K562 (cell line): Measurements from ENCODE around the gene R3HDM2. TPM values are rescaled to one million over a fixed set of nuclear protein-coding genes. Genes with fewer than 3 reads are reported as not detected.

Experiments
- ATAC-seq: fragments of 200-7000 bp; cut with Tn5 transposase; 3 replicates; pipeline ENCODE4 v1.9.1; 2020; ENCODE audit warnings: moderate library complexity
- BruUV-seq: library from RNA; stranded (reverse); fragments of 400-500 nt; replicated peaks from 2 replicates; lab custom pipeline; 2021; lab: Mats Ljungman, UMichigan
- CTCF ChIA-PET: fragments of 300-600 bp; formaldehyde crosslinking; extraction: SDS; loops from one replicate; lab custom pipeline; 2021; ENCODE audit warnings: low intra/inter-chr PET ratio; lab: Yijun Ruan, JAX
- POLR2A ChIA-PET: fragments of 300-600, 350-650 bp; sonication (Branson Sonifier 250); formaldehyde crosslinking; extraction: SDS; loops from one replicate; lab custom pipeline; 2021; ENCODE audit warnings: antibody characterized with exemption, inconsistent platforms; lab: Yijun Ruan, JAX
- DNase-seq, 4 experiments: peaks; one replicate each; pipeline versions ENCODE4 v3.0.0 to v3.0.0-alpha.2; 2011 to 2018; ENCODE audit warnings: low spot score in 3 of 4, mixed read lengths in 3 of 4; ENCODE audit errors: extremely low read depth in 1 of 4
- FAIRE-seq: peaks from 2 replicates; lab custom pipeline; 2011; peaks lifted over from hg19 to GRCh38; lab: Jason Lieb, UNC
- H2AFZ ChIP-seq: 2 replicates; pipeline ENCODE4 v1.6.0; 2011; ENCODE audit warnings: low read depth, low read length, control low read depth, inconsistent platforms
- H3K27ac ChIP-seq: fragments of 200-600 bp; 3 replicates; pipeline ENCODE4 v1.8.0; 2011; ENCODE audit warnings: low read depth, mild to moderate bottlenecking, control low read depth, inconsistent platforms, low read length, moderate library complexity, mixed read lengths; ENCODE audit errors: extremely low read depth
- H3K27me3 ChIP-seq, 2 experiments: fragments of 300-600 bp in 1 of 2; 2 replicates in 1 of 2; 3 replicates in 1 of 2; pipeline versions ENCODE4 v1.6.0 to v1.8.0; 2011; ENCODE audit warnings: inconsistent platforms in 2 of 2, low read length in 2 of 2, mild to moderate bottlenecking in 1 of 2, mixed read lengths in 1 of 2, moderate library complexity in 1 of 2; ENCODE audit not compliant: control insufficient read depth in 2 of 2, insufficient read depth in 2 of 2
- H3K36me3 ChIP-seq: fragments of 300-600 bp; 3 replicates; pipeline ENCODE4 v1.8.0; 2011; ENCODE audit warnings: mild to moderate bottlenecking, low read length, inconsistent platforms; ENCODE audit not compliant: control insufficient read depth, insufficient read depth
- H3K4me1 ChIP-seq, 2 experiments: fragments of 200-600 bp in 1 of 2; replicated peaks in 1 of 2; 2 replicates in 1 of 2; 3 replicates in 1 of 2; pipeline versions ENCODE4 v1.5.1 to v1.8.0; 2011; ENCODE audit warnings: inconsistent platforms in 2 of 2, low read length in 2 of 2, mild to moderate bottlenecking in 1 of 2, mixed read lengths in 1 of 2, moderate library complexity in 1 of 2; ENCODE audit not compliant: control insufficient read depth in 2 of 2, insufficient read depth in 2 of 2
- H3K4me2 ChIP-seq: 2 replicates; pipeline ENCODE4 v1.6.1; 2011; ENCODE audit warnings: low read length, control low read depth, inconsistent platforms, mixed read lengths; ENCODE audit not compliant: insufficient read depth
- H3K4me3 ChIP-seq: fragments of 200-600 bp; sonication (generic), shearing (Covaris generic); 2 replicates; pipeline ENCODE4 v1.5.1; 2016; ENCODE audit warnings: control low read depth, inconsistent platforms
- H3K79me2 ChIP-seq: fragments of 200-600 bp; 3 replicates; pipeline ENCODE4 v1.8.0; 2011; ENCODE audit warnings: low read length, inconsistent platforms; ENCODE audit not compliant: control insufficient read depth, insufficient read depth
- H3K9ac ChIP-seq, 2 experiments: 2 replicates each; pipeline versions ENCODE4 v1.6.0 to v1.6.1; 2011; ENCODE audit warnings: low read depth in 2 of 2, low read length in 2 of 2, control low read depth in 1 of 2, inconsistent platforms in 1 of 2, mild to moderate bottlenecking in 1 of 2, mixed read lengths in 1 of 2; ENCODE audit not compliant: insufficient read depth in 1 of 2
- H3K9me1 ChIP-seq: one replicate; pipeline ENCODE4 v1.6.0; 2011; ENCODE audit warnings: inconsistent platforms, mild to moderate bottlenecking, low read length, moderate library complexity; ENCODE audit not compliant: control insufficient read depth, insufficient read depth
- H3K9me3 ChIP-seq: replicated peaks from 2 replicates; pipeline ENCODE4 v1.5.1; 2011; ENCODE audit warnings: low read depth, low read length, inconsistent platforms; ENCODE audit not compliant: control insufficient read depth, insufficient read depth
- H4K20me1 ChIP-seq: replicated peaks from 2 replicates; pipeline ENCODE4 v1.6.1; 2011; ENCODE audit warnings: low read length, inconsistent platforms, mixed read lengths; ENCODE audit not compliant: control insufficient read depth, insufficient read depth
- ARID3B ChIP-seq: fragments of 250-450 bp; sonication (Bioruptor Pico); IDR thresholded peaks from 2 replicates; pipeline ENCODE4 v1.4.0; 2020; ENCODE audit warnings: borderline replicate concordance
- ATF1 ChIP-seq, 2 experiments: fragments of 450-650 bp in 1 of 2; IDR thresholded peaks; 2 replicates each; pipeline ENCODE4 v1.6.1; 2016; ENCODE audit warnings: missing compliant biosample characterization in 1 of 2, missing genetic modification characterization in 1 of 2
- CCAR2 ChIP-seq: fragments of 200-400 bp; formaldehyde crosslinking; IDR thresholded peaks from 2 replicates; pipeline ENCODE4 v1.6.1; 2017; ENCODE audit warnings: mild to moderate bottlenecking, low read depth, low read length
- CEBPB ChIP-seq: fragments of 450-650 bp; IDR thresholded peaks from 2 replicates; pipeline ENCODE4 v1.6.1; 2016; ENCODE audit warnings: missing genetic modification characterization, missing compliant biosample characterization
- E2F8 ChIP-seq: fragments of 450-650 bp; IDR thresholded peaks from 2 replicates; pipeline ENCODE4 v1.7.1; 2018; ENCODE audit warnings: mild to moderate bottlenecking, low read depth; ENCODE audit not compliant: partially characterized antibody
- ESRRA ChIP-seq: fragments of 450-650 bp; IDR thresholded peaks from 2 replicates; pipeline ENCODE4 v1.6.1; 2014; ENCODE audit warnings: low read depth, mild to moderate bottlenecking, moderate library complexity, borderline replicate concordance
- HMGN3 ChIP-seq: IDR thresholded peaks from 2 replicates; pipeline ENCODE4 v1.6.1; 2011; ENCODE audit warnings: borderline replicate concordance, low read depth, mild to moderate bottlenecking, mixed read lengths, low read length; ENCODE audit not compliant: insufficient read length; ENCODE audit errors: extremely low read depth
- HMGXB4 ChIP-seq: sonication (generic); formaldehyde crosslinking; IDR thresholded peaks from 2 replicates; pipeline ENCODE4 v1.8.1; 2023; ENCODE audit warnings: mild to moderate bottlenecking, missing genetic modification reagents
- IRF2 ChIP-seq: sonication (generic); formaldehyde crosslinking; IDR thresholded peaks from 2 replicates; pipeline ENCODE4 v1.8.1; 2022; ENCODE audit warnings: mild to moderate bottlenecking, missing genetic modification reagents
- POLR2G ChIP-seq: fragments of 200-400 bp; formaldehyde crosslinking; IDR thresholded peaks from 2 replicates; pipeline ENCODE4 v1.6.1; 2017; ENCODE audit warnings: low read depth, mild to moderate bottlenecking, antibody characterized with exemption, low read length, moderate library complexity
- TAF15 ChIP-seq: fragments of 200-400 bp; formaldehyde crosslinking; IDR thresholded peaks from 2 replicates; pipeline ENCODE4 v1.6.1; 2017; ENCODE audit warnings: mild to moderate bottlenecking, low read depth, low read length, moderate library complexity
- ZBTB5 ChIP-seq: fragments of 450-650 bp; IDR thresholded peaks from 2 replicates; pipeline ENCODE4 v1.6.1; 2017; ENCODE audit warnings: antibody characterized with exemption
- ZNF830 ChIP-seq: fragments of 250-450 bp; sonication (Bioruptor Pico); IDR thresholded peaks from 2 replicates; pipeline ENCODE4 v1.5.0; 2021; ENCODE audit warnings: mild to moderate bottlenecking
- WGBS: fragments of 100-300 bp; shearing (Covaris generic); methylation state at CpG from one replicate; pipeline ENCODE4 v1.1.6; 2016; ENCODE audit warnings: low coverage, mixed read lengths; ENCODE audit not compliant: insufficient coverage; ENCODE audit errors: missing lambda C conversion rate; 5-methylcytosine and 5-hydroxymethylcytosine counted together
- in situ Hi-C: fragments of 300-500 bp; cut with MboI; formaldehyde crosslinking; loops from 4 replicates; pipeline ENCODE4 v1.15.0; 2018; ENCODE audit warnings: inconsistent platforms, mixed read lengths
- intact Hi-C: fragments of 100-400 bp; cut with micrococcal nuclease; formaldehyde crosslinking; loops from 2 replicates; pipeline ENCODE4 v1.14.2; 2022
- polyA plus RNA-seq, 8 experiments: library from polyadenylated mRNA; depleted of rRNA in 4 of 8; stranded (reverse) in 5 of 8; unstranded in 3 of 8; fragments of >200 nt; fragmentation: Nextera tagmentation in 2 of 8; fragmentation: Illumina TruSeq in 1 of 8; extraction: Ambion mirVana in 2 of 8; extraction: Trizol in 1 of 8; gene quantifications; 2 replicates each; pipeline versions ENCODE4 v1.2.1 to v1.2.3, GENCODE V29; 2011 to 2014; ENCODE audit warnings: inconsistent platforms in 1 of 8, missing spikeins in 1 of 8
- total RNA-seq, 7 experiments: library from RNA; depleted of rRNA in 6 of 7; stranded (reverse); fragments of >200 nt in 6 of 7; fragmentation: Illumina TruSeq in 2 of 7; extraction: Trizol in 2 of 7; gene quantifications; 2 replicates each; pipeline versions ENCODE4 v1.2.1 to v1.2.3, GENCODE V29; 2011 to 2021; ENCODE audit warnings: low replicate concordance in 1 of 7

R3HDM2 gene
- total and polyA plus RNA-seq, 9 of the 15 experiments (the other 6 are each of a cell fraction or from before 2014, with no cell fraction given) = 3.3 to 18.8 (median 9.0) TPM

- FAIRE-seq = no peak
- no peak overlapping the region for H3K27ac ChIP-seq
- peaks cover 2 to 23% of the 10 kb centered on the region in 2 experiments; a peak in 3 of 5 replicates for H3K27me3 ChIP-seq
- H2AFZ ChIP-seq = no peak overlapping the region
- H3K79me2 ChIP-seq = no peaks in the 10 kb centered on the region
- no peaks in the 10 kb centered on the region for H3K9me3 ChIP-seq
- H3K4me1 ChIP-seq = peaks cover 41 to 74% of the 10 kb centered on the region in 2 experiments
- no peak overlapping the region for H3K4me3 ChIP-seq
- CTCF ChIA-PET = interaction anchor here (0.7 to 4.4 kb wide), 3 partner anchors 27 to 1052 kb away, joined by 3 to 80 read pairs (median 3); no protein-coding TSS in a partner anchor
- DNase-seq = no peak
- no peaks in the 10 kb centered on the region for H3K36me3 ChIP-seq
- peak overlapping the region in 1 of 2 experiments; percentile 90; a peak in 1 of 4 replicates for H3K9ac ChIP-seq
- no peak for ATAC-seq
- no TSS peak for BruUV-seq
- WGBS = 6% methylated on average over 8 of the region's 18 CpGs
- H4K20me1 ChIP-seq = peaks cover 8% of the 10 kb centered on the region
- in situ Hi-C loops = loop anchor here (5.0 kb wide), 1 partner anchor 35 kb away; no protein-coding TSS in a partner anchor
- intact Hi-C loops = loop anchor here (5.0 to 10.0 kb wide), 3 partner anchors 45 to 165 kb away; partner anchors contain the start of genes LRP1 and NEMP1
- peak overlapping the region; percentile 79; the same call in 1 of the 2 replicates for H3K4me2 ChIP-seq
- POLR2A ChIA-PET = interaction anchor here (0.5 to 1.5 kb wide), 9 partner anchors 9 to 294 kb away, joined by 3 to 8 read pairs (median 3); partner anchors contain the start of genes INHBE and SHMT2
- no peaks in the 10 kb centered on the region for H3K9me1 ChIP-seq
- TF ChIP-seq IRF2 (CRISPR knock-in tag) (no peak), ARID3B (no peak), POLR2G (0 out of 2 replicates have a peak, but pooled peaks have one; percentile 1), CEBPB (tag) (no peak), E2F8 (no peak), ESRRA (no peak), HMGN3 (peak; percentile 0), HMGXB4 (no peak), ATF1 (CRISPR knock-in tag; IDR thresholded peaks at IDR 0.05) (no peak), ATF1 (tag; IDR thresholded peaks at IDR 0.05) (no peak), ZNF830 (CRISPR knock-in tag) (no peak), CCAR2 (no peak), TAF15 (no peak), ZBTB5 (no peak)
Observed at GRCh38 chr12:57242329-57242690, 188.5 kb downstream of the R3HDM2 start.
